ENCODE measurements around the gene LUC7L3.

DNA sequence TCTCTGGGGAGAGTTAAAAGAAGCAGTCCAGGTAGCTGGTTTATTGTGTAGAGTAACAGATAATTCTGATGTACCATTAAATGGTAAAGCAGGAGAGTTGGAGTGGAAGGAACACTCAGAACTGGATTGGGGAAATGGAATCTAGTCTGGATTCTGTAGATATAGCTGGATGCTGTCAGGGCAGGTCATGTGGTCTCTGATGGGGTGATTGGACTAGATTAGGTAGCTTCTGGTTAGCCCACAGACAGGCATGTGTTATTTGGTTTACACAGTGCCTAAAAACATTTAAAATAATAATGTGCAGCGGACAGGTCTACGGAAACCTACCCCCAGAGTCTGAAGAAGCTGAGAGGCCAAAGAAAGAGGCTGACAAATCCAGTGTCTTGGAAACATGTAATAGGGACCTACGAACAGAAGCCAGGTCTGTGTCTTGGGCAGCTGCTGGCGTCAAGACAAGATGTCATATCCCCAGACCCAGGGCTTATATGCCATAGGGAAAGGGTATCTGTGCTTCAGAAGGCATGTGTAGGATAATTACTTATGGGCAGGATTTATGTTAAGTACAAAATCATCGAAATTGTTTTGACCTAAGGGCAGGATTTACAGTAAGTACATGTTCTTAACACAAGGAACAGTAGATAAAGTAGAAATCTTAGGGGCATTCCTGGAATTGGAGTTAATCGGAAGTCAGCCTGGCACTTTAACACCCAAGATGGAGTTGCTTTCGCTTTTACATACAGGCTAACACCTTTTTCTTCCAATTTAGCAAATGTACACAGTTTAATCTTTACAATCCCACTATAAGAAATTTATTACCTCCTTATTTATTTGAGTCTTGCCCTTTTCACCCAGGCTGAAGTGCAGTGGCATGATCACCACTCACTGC, 12.4 kb downstream of the LUC7L3 start:
- TF ChIP-seq, protein P1, sequence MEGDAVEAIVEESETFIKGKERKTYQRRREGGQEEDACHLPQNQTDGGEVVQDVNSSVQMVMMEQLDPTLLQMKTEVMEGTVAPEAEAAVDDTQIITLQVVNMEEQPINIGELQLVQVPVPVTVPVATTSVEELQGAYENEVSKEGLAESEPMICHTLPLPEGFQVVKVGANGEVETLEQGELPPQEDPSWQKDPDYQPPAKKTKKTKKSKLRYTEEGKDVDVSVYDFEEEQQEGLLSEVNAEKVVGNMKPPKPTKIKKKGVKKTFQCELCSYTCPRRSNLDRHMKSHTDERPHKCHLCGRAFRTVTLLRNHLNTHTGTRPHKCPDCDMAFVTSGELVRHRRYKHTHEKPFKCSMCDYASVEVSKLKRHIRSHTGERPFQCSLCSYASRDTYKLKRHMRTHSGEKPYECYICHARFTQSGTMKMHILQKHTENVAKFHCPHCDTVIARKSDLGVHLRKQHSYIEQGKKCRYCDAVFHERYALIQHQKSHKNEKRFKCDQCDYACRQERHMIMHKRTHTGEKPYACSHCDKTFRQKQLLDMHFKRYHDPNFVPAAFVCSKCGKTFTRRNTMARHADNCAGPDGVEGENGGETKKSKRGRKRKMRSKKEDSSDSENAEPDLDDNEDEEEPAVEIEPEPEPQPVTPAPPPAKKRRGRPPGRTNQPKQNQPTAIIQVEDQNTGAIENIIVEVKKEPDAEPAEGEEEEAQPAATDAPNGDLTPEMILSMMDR (IDR thresholded peaks at IDR 0.05; ENCODE audit: borderline replicate concordance, extremely low read depth, low read length, poor library complexity, severe bottlenecking): no peak
- no peak for TF ChIP-seq EZH2 (IDR thresholded peaks at IDR 0.05; ENCODE audit: borderline replicate concordance, low read depth, low read length, severe bottlenecking)
